GM21717 (cell line): ENCODE measurements around the gene WHRN.

Experiments used
- ATAC-seq: cut with Tn5 transposase; IDR thresholded peaks from one replicate; pipeline ENCODE4 v1.9.1; 2021; ENCODE audit warnings: mild to moderate bottlenecking, moderate library complexity; ENCODE audit not compliant: unreplicated experiment

The WHRN gene

DNA sequence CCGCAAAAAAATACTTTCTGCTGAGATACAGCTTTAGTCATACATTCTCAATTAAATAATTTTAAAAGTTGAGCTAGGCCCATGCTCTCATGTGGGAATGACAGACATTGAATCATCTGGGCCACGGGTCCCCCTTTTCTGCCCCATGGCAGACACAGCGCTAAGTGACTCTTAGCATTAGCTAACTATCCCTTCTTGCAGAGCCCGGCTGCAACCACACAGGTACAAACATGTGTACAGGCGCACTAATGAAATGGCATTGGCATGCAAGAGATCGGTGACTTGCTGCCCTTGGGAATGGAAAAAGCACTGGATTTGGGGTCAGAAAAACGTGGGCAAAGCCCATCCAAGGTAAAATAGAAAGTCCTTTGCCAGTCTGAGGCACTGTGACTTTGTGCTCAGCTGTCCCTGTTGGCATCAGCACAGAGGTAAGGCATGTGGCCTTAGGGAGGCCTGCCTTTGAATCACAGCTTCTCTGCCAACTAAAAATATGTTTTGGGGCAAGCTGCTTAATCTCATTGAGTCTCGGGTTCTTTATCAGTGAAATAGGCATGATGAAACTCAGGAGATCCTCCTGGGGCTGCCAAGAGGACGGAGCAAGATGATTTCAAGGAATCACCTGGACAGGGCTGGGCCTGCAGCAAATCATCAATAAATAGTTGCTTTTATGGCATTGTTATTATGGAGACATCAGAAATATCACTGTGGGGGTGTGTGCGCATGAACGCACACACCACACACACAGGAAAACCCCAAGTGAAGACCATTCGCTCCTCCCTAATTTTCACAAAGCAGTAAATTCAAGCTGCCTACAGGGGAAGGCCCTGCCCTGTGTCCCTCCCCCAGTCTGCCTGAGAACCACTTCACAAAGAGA is 54.2 kb downstream of the WHRN start:
- ATAC-seq = no peak

DNA sequence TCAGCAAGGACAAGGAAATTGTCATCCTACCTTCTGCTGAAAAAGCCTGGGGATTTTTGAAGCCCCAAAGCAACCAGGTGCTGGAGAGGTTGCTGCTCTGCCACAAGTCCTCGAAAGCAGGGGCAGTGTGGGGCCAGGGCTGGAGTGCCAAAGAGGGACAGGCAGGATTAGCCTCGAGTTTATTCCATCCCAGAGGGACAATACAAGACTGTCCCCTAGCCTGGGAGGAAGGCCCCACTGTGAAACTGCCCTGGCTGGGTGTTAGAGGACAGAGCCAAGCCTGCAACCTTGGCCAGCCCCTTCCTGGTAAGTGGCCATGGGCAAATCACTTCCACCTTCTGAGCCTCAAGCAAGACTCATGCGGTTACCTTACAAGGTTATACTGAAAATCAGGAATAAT is 55.1 kb downstream of the WHRN start:
- ATAC-seq = no peak

DNA sequence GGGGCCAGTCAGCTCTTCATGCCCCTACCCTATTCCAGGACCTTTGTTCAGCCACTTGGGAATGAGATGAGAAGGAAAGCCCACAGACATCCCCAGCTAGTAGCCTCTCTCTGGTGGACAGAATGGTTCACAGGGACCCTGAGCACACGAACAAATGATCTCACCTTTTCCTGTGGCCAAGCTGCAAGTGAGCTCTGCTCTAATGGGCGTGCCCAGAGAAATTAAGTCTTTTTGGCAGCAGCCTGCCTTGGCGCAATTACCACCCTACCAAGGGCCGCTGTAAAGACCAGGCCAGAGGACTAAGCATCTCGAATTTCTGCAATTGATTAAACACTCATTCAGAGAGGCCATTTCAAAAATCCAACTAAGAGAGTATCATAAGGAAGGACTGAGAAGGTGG is 56.0 kb downstream of the WHRN start:
- no peak for ATAC-seq

GRCh38 chr9:114448706-114449105 is 56.6 kb downstream of the WHRN start:
- no peak for ATAC-seq

GRCh38 chr9:114446672-114447450 is 58.4 kb downstream of the WHRN start:
- no peak for ATAC-seq

- ATAC-seq = no peak
Measured at GRCh38 chr9:114446036-114446435, 59.2 kb downstream of the WHRN start.

GRCh38 chr9:114445616-114446015 is 59.7 kb downstream of the WHRN start:
- no peak for ATAC-seq

DNA sequence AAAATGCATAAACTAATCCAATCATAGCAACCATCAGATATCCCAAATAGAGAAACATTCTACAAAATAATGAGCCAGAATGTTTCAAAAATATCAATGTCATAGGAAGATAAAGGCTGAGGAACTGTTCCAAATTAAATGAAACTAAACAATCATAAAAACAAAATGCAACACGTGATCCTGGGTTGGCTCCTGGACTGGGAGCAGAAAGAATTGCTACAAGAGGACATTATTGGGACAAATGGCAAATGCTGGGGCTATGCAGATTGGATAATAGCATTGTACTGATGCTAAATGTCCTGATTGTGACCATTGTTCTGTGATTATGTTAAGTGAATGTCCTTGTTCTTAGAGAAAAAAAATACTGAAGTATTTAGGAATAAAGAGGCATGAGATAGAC is 63.3 kb downstream of the WHRN start:
- ATAC-seq = no peak

- ATAC-seq = no peak
Measured at GRCh38 chr9:114437401-114437893, 67.8 kb downstream of the WHRN start.

GRCh38 chr9:114434878-114435311 is 70.4 kb downstream of the WHRN start:
- no peak for ATAC-seq

DNA sequence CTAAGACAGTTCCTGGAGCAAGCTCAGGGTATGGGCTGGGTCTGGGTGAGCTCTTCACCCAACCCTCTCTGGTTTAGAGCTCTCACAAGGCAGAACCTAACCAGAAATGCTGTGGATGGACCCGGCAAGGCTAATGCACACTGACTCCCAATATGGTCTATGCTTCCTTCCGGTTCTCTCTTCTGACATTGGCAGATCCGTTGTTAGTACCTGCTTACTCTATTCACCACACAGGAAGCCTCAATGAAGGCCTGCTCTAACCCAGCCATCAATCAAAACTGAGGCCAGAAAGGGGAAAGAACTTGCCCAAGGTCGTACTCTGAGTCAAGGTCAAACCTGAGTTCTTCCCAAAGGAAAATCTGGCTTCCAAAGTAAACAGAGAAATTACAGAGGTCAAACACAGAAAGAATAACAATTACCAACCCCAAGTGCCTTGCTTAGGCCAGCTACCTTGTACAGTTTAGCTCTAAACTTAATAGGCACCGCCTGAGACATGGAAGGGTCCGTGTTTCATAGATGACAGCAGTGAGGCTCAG is 71.5 kb downstream of the WHRN start:
- ATAC-seq = no peak

DNA sequence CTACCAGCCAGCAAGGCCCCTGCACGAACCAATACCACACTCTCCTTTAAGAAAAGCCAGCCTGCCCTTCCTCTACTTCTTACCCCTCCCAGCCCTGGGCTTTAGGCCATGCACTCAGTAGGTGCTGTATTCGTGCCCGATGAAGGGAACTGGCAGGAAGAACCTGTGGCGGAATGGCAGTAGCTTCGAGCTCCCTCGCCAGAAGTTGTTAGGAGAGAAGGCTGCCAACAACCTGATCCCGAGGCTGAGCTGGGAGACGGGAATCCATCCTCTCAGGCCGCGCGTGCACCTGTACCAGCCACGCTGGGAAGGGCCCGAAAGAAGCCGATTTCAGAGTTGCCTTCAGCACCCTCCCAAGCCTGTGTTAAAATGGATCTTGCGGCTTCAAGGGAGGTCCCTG is 72.2 kb downstream of the WHRN start:
- ATAC-seq = no peak

- no peak for ATAC-seq
Measured at GRCh38 chr9:114432323-114433067, 72.8 kb downstream of the WHRN start.

GRCh38 chr9:114431770-114432169 is 73.5 kb downstream of the WHRN start:
- no peak for ATAC-seq

GRCh38 chr9:114431003-114431402 is 74.3 kb downstream of the WHRN start:
- no peak for ATAC-seq

GRCh38 chr9:114430457-114430856 is 74.8 kb downstream of the WHRN start:
- ATAC-seq = no peak

DNA sequence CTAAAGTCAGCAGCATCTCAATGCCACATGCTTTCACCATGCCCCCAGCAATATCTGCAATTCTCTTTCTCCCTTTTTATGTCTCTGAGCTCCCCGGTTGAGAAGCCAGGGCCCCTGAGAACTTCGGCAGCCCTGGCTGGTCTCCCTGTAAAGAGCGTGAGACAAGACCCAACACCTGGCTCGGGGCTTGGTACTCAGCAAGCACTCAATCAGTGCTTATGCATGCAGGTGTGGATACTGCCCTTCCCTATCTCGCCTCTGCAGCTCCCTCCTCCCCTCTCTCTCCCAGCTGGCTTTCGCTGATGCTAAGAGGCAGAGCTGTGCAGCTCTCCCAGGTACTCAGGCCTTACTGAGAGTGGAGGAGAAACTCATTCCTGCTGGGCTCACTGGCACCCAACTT is 75.8 kb downstream of the WHRN start:
- no peak for ATAC-seq

GRCh38 chr9:114428466-114428865 is 76.8 kb downstream of the WHRN start:
- ATAC-seq = no peak

- ATAC-seq = no peak
Measured at GRCh38 chr9:114427644-114428043, 77.6 kb downstream of the WHRN start.

GRCh38 chr9:114426046-114426948 is 79.0 kb downstream of the WHRN start:
- no peak for ATAC-seq
